HepG2 (cell line): ENCODE data around the gene TJP1. TPM values are rescaled to one million over a fixed set of nuclear protein-coding genes. Genes with fewer than 3 reads are reported as not detected.

ENCODE experiments used
- ATAC-seq: fragments of 200-7000 bp; cut with Tn5 transposase; 3 replicates; pipeline ENCODE4 v1.9.1; 2020; ENCODE audit warnings: mild to moderate bottlenecking, moderate library complexity
- BruUV-seq: library from RNA; stranded (reverse); fragments of 400-500 nt; replicated peaks from 2 replicates; lab custom pipeline; 2021; lab: Mats Ljungman, UMichigan
- CTCF ChIA-PET: fragments of 300-600 bp; formaldehyde crosslinking; extraction: SDS; loops from one replicate; lab custom pipeline; 2021; ENCODE audit warnings: low total read pairs, inconsistent platforms, low intra/inter-chr PET ratio; lab: Yijun Ruan, JAX
- POLR2A ChIA-PET: fragments of 350-600 bp; sonication (Branson Sonifier 250); formaldehyde crosslinking; loops from one replicate; lab custom pipeline; 2020; ENCODE audit warnings: antibody characterized with exemption, inconsistent platforms; lab: Yijun Ruan, JAX
- DNase-seq: peaks from one replicate; pipeline ENCODE4 v3.0.0-alpha.2; 2015; ENCODE audit warnings: low spot score
- FAIRE-seq: peaks from 3 replicates; lab custom pipeline; 2011; peaks lifted over from hg19 to GRCh38; lab: Jason Lieb, UNC
- H2AFZ ChIP-seq: one replicate; pipeline ENCODE4 v1.6.1; 2011; ENCODE audit warnings: low read length, inconsistent platforms
- H3K27ac ChIP-seq: fragments of 300-600 bp; 3 replicates; pipeline ENCODE4 v1.8.0; 2011; ENCODE audit warnings: mixed run types, mild to moderate bottlenecking, mixed read lengths, low read length, inconsistent platforms; ENCODE audit not compliant: insufficient read depth; ENCODE audit errors: extremely low read length
- H3K27me3 ChIP-seq, 2 experiments: fragments of 200-600 bp in 1 of 2; 2 replicates in 1 of 2; 3 replicates in 1 of 2; pipeline versions ENCODE4 v1.6.0 to v1.8.0; 2011; ENCODE audit warnings: low read length in 2 of 2, mild to moderate bottlenecking in 2 of 2, moderate library complexity in 2 of 2, inconsistent platforms in 1 of 2; ENCODE audit not compliant: insufficient read depth in 2 of 2, control insufficient read depth in 1 of 2
- H3K36me3 ChIP-seq, 2 experiments: fragments of 200-600 bp in 1 of 2; replicated peaks in 1 of 2; 2 replicates in 1 of 2; 3 replicates in 1 of 2; pipeline versions ENCODE4 v1.5.1 to v1.8.0; 2011; ENCODE audit warnings: low read length in 2 of 2, inconsistent platforms in 1 of 2; ENCODE audit not compliant: insufficient read depth in 2 of 2, control insufficient read depth in 1 of 2
- H3K4me1 ChIP-seq: 2 replicates; pipeline ENCODE4 v1.5.1; 2012; ENCODE audit warnings: low read length, inconsistent platforms; ENCODE audit not compliant: insufficient read depth
- H3K4me2 ChIP-seq: 2 replicates; pipeline ENCODE4 v1.6.0; 2011; ENCODE audit warnings: low read depth, low read length, inconsistent platforms
- H3K4me3 ChIP-seq, 3 experiments: fragments of 200-600 bp in 1 of 3; sonication (generic), shearing (Covaris generic) in 1 of 3; replicated peaks in 1 of 3; 2 replicates each; pipeline ENCODE4 v1.5.1; 2011 to 2016; ENCODE audit warnings: low read length in 3 of 3, inconsistent platforms in 2 of 3, low read depth in 2 of 3, mild to moderate bottlenecking in 2 of 3, control low read depth in 1 of 3, mixed read lengths in 1 of 3; ENCODE audit not compliant: insufficient read depth in 1 of 3
- H3K79me2 ChIP-seq: one replicate; pipeline ENCODE4 v1.6.1; 2011; ENCODE audit warnings: low read length, inconsistent platforms; ENCODE audit not compliant: insufficient read depth
- H3K9ac ChIP-seq: 2 replicates; pipeline ENCODE4 v1.6.0; 2011; ENCODE audit warnings: mild to moderate bottlenecking, low read depth, low read length, inconsistent platforms; ENCODE audit not compliant: insufficient read depth
- H3K9me3 ChIP-seq: 2 replicates; pipeline ENCODE4 v1.5.1; 2012; ENCODE audit warnings: mild to moderate bottlenecking, low read length
- H4K20me1 ChIP-seq: 2 replicates; pipeline ENCODE4 v1.6.0; 2011; ENCODE audit warnings: inconsistent platforms, mild to moderate bottlenecking, low read length, moderate library complexity; ENCODE audit not compliant: insufficient read depth
- ATF7-NPFF ChIP-seq: sonication (generic); formaldehyde crosslinking; IDR thresholded peaks from 2 replicates; pipeline ENCODE4 v1.8.1; 2023; ENCODE audit warnings: mild to moderate bottlenecking, low read depth, missing genetic modification reagents, moderate library complexity
- GATA4 ChIP-seq: sonication (generic); IDR thresholded peaks from 2 replicates; pipeline ENCODE4 v1.6.1; 2016; ENCODE audit warnings: antibody characterized with exemption, low read depth, borderline replicate concordance
- HMGXB4 ChIP-seq, 2 experiments: sonication (generic) in 1 of 2; formaldehyde crosslinking in 1 of 2; IDR thresholded peaks; 2 replicates each; pipeline versions ENCODE4 v1.4.0 to v1.6.1; 2018 to 2020; ENCODE audit warnings: missing genetic modification reagents in 2 of 2, borderline replicate concordance in 1 of 2, low read depth in 1 of 2, mild to moderate bottlenecking in 1 of 2, missing biosample characterization in 1 of 2
- IKZF4 ChIP-seq: sonication (generic); formaldehyde crosslinking; IDR thresholded peaks from 2 replicates; pipeline ENCODE4 v1.5.1; 2020; ENCODE audit warnings: borderline replicate concordance, mild to moderate bottlenecking, low read depth, missing genetic modification reagents; ENCODE audit errors: not compliant biosample characterization
- JUNB ChIP-seq: sonication (generic); formaldehyde crosslinking; IDR thresholded peaks from 2 replicates; pipeline ENCODE4 v1.8.0; 2022; ENCODE audit warnings: missing genetic modification reagents, mild to moderate bottlenecking, borderline replicate concordance
- KDM1A ChIP-seq: IDR thresholded peaks from 2 replicates; pipeline ENCODE4 v1.6.1; 2016; ENCODE audit warnings: missing compliant biosample characterization
- NR3C1 ChIP-seq: sonication (generic); formaldehyde crosslinking; IDR thresholded peaks from 2 replicates; pipeline ENCODE4 v1.4.0; 2020; ENCODE audit warnings: missing genetic modification reagents
- PTBP1 ChIP-seq: fragments of 200-400 bp; formaldehyde crosslinking; IDR thresholded peaks from 2 replicates; pipeline ENCODE4 v1.6.1; 2018; ENCODE audit warnings: low read length, low read depth; ENCODE audit not compliant: poor library complexity, severe bottlenecking
- RORA ChIP-seq: sonication (generic); formaldehyde crosslinking; IDR thresholded peaks from 2 replicates; pipeline ENCODE4 v1.5.0; 2020; ENCODE audit warnings: mild to moderate bottlenecking, missing genetic modification reagents, moderate library complexity
- SRSF1 ChIP-seq: fragments of 200-400 bp; formaldehyde crosslinking; optimal IDR thresholded peaks from 2 replicates; pipeline ENCODE3; 2017; ENCODE audit warnings: mild to moderate bottlenecking, low read depth, low read length, moderate library complexity
- SRSF4 ChIP-seq: fragments of 200-400 bp; formaldehyde crosslinking; IDR thresholded peaks from one replicate; pipeline ENCODE4 v1.6.1; 2018; ENCODE audit warnings: mild to moderate bottlenecking, low read depth, low read length, moderate library complexity; ENCODE audit not compliant: poor library complexity, severe bottlenecking
- TRIM24 ChIP-seq: sonication (generic); formaldehyde crosslinking; IDR thresholded peaks from 2 replicates; pipeline ENCODE4 v1.8.0; 2022; ENCODE audit warnings: mild to moderate bottlenecking, missing genetic modification reagents
- YEATS4 ChIP-seq: sonication (generic); formaldehyde crosslinking; IDR thresholded peaks from 2 replicates; pipeline ENCODE4 v1.4.0; 2020; ENCODE audit warnings: missing genetic modification reagents, borderline replicate concordance
- ZNF367 ChIP-seq: sonication (generic); formaldehyde crosslinking; IDR thresholded peaks from 2 replicates; pipeline ENCODE4 v1.4.0; 2020; ENCODE audit warnings: missing genetic modification reagents, borderline replicate concordance
- ZNF484 ChIP-seq: sonication (generic); formaldehyde crosslinking; IDR thresholded peaks from 2 replicates; pipeline ENCODE4 v1.5.1; 2020; ENCODE audit warnings: mild to moderate bottlenecking, low read depth, missing genetic modification reagents, borderline replicate concordance
- ZNF503 ChIP-seq: sonication (generic); formaldehyde crosslinking; IDR thresholded peaks from 2 replicates; pipeline ENCODE4 v1.4.0; 2020; ENCODE audit warnings: missing genetic modification reagents
- ZNF570 ChIP-seq: sonication (generic); formaldehyde crosslinking; IDR thresholded peaks from 2 replicates; pipeline ENCODE4 v1.4.0; 2020; ENCODE audit warnings: mild to moderate bottlenecking, missing genetic modification reagents, borderline replicate concordance
- ZNF598 ChIP-seq: sonication (generic); formaldehyde crosslinking; IDR thresholded peaks from 2 replicates; pipeline ENCODE4 v1.5.1; 2020; ENCODE audit warnings: mild to moderate bottlenecking, missing genetic modification reagents, borderline replicate concordance
- ZNF772 ChIP-seq: sonication (generic); formaldehyde crosslinking; IDR thresholded peaks from 2 replicates; pipeline ENCODE4 v1.5.0; 2020; ENCODE audit warnings: mild to moderate bottlenecking, missing genetic modification reagents
- WGBS: methylation state at CpG from one replicate; pipeline ENCODE4 v1.1.6; 2017; ENCODE audit warnings: low lambda C conversion rate; 5-methylcytosine and 5-hydroxymethylcytosine counted together
- in situ Hi-C: cut with HindIII; loops from 2 replicates; pipeline ENCODE4 v1.10.0; 2017; ENCODE audit warnings: low pct_unique_long_range_greater_than_20kb; ENCODE audit not compliant: extremely low pct_ligation_motif_present
- intact Hi-C: fragments of 100-400 bp; cut with micrococcal nuclease; formaldehyde crosslinking; loops from one replicate; pipeline ENCODE4 v1.10.0; 2022; ENCODE audit not compliant: unreplicated experiment
- polyA plus RNA-seq, 8 experiments: library from polyadenylated mRNA; depleted of rRNA in 3 of 8; stranded (reverse) in 7 of 8; unstranded in 1 of 8; fragments of >200 nt; fragmentation: Illumina TruSeq in 4 of 8; extraction: Trizol in 4 of 8; gene quantifications; 2 replicates each; pipeline versions ENCODE4 v1.2.1 to v1.2.3, GENCODE V29; 2011 to 2016; ENCODE audit warnings: low read depth in 4 of 8, missing spikeins in 1 of 8, mixed read lengths in 1 of 8; ENCODE audit not compliant: insufficient read depth in 1 of 8
- total RNA-seq, 5 experiments: library from RNA; depleted of rRNA; stranded (reverse); fragments of >200 nt; fragmentation: Illumina TruSeq; extraction: Trizol; gene quantifications; 2 replicates each; pipeline ENCODE4 v1.2.3, GENCODE V29; 2016; ENCODE audit warnings: low read depth in 1 of 5

The TJP1 gene
- total and polyA plus RNA-seq, 2 of the 13 experiments (the other 11 are each of a cell fraction or from before 2014, with no cell fraction given) = 25.9 to 27.1 TPM

- TF ChIP-seq RORA (no peak), ZNF367 (no peak), TRIM24 (CRISPR knock-in tag) (no peak), ZNF484 (CRISPR knock-in tag) (no peak), NR3C1 (CRISPR knock-in tag) (no peak), HMGXB4 (CRISPR knock-in tag; IDR thresholded peaks at IDR 0.05; ENCODE audit: borderline replicate concordance in 1 of 2, low read depth in 1 of 2) (no peak; a peak in 3 of 4 replicates), YEATS4 (CRISPR knock-in tag) (peak; percentile 86), IKZF4 (no peak)
Measured at GRCh38 chr15:29822100-29822683, at the start of gene TJP1 (continued).

GRCh38 chr15:29871401-29871800, 49.1 kb upstream of the TJP1 start:
- BruUV-seq = no TSS peak
- H3K27me3 ChIP-seq = peaks cover 1 to 19% of the 10 kb centered on the region in 2 experiments
- TF ChIP-seq ATF7-NPFF (CRISPR knock-in tag) (no peak), ZNF570 (CRISPR knock-in tag) (no peak), SRSF4 (no peak), SRSF1 (no peak), JUNB (CRISPR knock-in tag) (no peak), PTBP1 (no peak), GATA4 (no peak), ZNF772 (CRISPR knock-in tag) (no peak), ZNF598 (CRISPR knock-in tag) (no peak), KDM1A (no peak), ZNF503 (CRISPR knock-in tag) (no peak)
- ChIA-PET CTCF (no interaction called here), POLR2A (no interaction called here)
- no peak for ATAC-seq
- no peaks in the 10 kb centered on the region; the same call in 1 of the 2 replicates for H4K20me1 ChIP-seq
- no peak overlapping the region for H3K4me3 ChIP-seq
- no peak for FAIRE-seq
- no peak overlapping the region for H3K9ac ChIP-seq
- DNase-seq = no peak
- intact Hi-C loops (no loop called here), in situ Hi-C loops (no loop called here)
- no peaks in the 10 kb centered on the region for H3K9me3 ChIP-seq
- no peaks in the 10 kb centered on the region for H3K4me1 ChIP-seq
- H3K79me2 ChIP-seq = no peaks in the 10 kb centered on the region
- no peak overlapping the region for H3K4me2 ChIP-seq
- 66% methylated on average over 8 of the region's 19 CpGs for WGBS
- no peak overlapping the region for H3K27ac ChIP-seq
- no peaks in the 10 kb centered on the region for H3K36me3 ChIP-seq
- H2AFZ ChIP-seq = no peak overlapping the region
